GM19372 (cell line): Measurements from ENCODE around the gene TNS2.
A peak's percentile ranks its signal among the peaks of the same experiment; 100 is the strongest.

ENCODE experiments used
- ATAC-seq: cut with Tn5 transposase; IDR thresholded peaks from one replicate; pipeline ENCODE4 v1.9.1; 2021; ENCODE audit warnings: mild to moderate bottlenecking, low read depth, moderate library complexity; ENCODE audit not compliant: unreplicated experiment

Gene TNS2

GRCh38 chr12:53039851-53040250 lies 10.0 kb upstream of the TNS2 start:
- ATAC-seq, result no peak

- no peak for ATAC-seq
Observed at GRCh38 chr12:53042607-53043454, 7.0 kb upstream of the TNS2 start.

DNA sequence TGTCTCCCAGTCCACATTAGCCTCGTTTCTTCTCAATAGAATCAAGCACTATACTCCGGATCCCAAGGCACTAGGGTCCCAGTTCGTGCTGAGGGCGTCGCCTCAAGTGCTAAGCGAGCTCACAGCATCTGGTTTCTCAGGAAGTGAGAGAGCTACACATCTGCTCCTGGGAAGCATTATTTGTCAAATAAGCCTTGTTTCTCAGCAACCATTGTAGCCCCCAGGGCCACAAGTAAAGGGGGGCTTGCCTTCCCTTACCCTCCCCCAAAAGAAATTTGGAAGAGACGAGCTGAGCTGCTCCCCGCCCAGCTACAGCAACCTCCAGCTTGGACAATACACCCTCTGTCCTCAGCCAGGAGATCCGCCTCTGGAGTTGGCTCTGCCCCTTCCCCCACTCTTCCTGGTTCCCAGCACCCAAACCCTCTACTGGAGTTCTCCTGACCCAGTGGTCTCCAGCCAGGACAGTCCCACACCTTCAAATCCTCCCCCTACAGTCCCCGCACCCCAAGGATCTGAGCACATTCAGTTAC lies 5.7 kb upstream of the TNS2 start:
- ATAC-seq, result no peak

GRCh38 chr12:53044896-53045695 lies 4.8 kb upstream of the TNS2 start:
- no peak for ATAC-seq

- no peak for ATAC-seq
Observed at GRCh38 chr12:53045696-53046045, 4.2 kb upstream of the TNS2 start.

DNA sequence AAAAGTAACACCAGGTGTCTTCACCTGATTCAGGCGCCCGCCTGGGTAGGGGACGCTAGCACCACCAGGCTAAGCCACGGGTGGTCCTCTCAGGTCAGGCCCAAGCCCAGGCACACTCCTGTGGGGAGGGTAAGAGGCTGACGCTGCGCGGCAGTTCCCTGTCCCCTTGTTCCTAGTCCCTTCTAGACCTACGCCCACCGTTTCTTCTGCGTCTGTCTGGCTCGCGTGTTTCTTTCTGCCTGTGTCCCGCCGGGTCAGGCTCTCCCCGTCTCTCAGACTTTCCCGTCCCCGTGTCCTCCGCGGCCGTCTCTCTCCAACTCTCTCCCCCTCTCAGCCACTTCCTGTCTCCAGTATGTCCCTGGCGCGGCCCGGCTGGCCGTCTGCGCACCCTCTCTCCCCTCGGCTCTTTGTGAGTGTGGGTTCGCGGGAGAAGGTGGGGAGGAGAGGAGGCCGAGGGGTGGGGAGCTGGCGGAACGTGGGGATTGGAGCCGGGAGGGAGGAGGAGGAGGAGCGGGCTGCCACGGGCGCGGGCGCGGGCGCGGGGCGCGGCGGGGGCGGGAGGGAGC lies 3.1 kb upstream of the TNS2 start:
- peak; percentile 30 for ATAC-seq

DNA sequence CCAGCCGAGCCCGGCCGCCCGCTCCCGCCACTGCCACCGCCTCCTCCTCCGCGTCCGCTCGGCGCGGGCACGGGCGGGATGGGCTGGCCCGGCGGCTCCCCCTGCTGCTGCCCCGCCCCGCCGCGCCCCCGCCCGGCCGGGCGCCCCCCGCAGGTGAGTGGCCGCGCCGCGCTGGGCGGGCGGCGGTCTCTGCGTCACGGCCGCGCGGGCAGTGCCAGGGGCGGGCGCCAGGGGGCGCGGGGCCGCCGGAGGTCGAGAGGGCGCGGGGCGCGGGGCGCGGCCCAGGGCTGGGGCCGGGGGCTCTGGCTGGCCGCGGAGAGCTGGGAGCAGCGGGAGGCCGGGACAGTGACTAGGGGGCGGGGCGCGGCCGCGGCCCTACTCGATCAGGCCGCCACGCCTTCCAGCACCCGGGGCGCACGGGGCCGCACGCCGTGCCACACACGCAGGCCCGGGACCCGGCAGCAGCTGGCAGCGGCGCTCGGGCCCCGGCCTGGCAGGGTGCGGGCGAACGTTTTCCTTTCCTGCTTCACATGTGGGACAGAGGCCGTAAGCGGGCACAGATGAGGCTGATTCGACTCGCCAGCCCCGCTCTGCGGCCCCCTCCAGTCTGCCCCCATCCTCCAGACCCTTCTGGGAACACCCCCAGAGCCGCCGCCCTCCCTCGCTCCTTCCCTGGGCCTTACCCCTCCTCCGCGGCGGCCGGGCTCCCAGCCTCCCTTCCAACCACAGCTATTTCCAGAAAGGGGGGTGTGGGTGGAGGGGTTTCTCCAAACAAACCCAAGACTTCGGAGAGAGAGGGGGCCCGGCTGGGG lies 2.4 kb upstream of the TNS2 start:
- peak; percentile 65 for ATAC-seq

- ATAC-seq, result no peak
Observed at GRCh38 chr12:53048033-53048779, 1.7 kb upstream of the TNS2 start.

DNA sequence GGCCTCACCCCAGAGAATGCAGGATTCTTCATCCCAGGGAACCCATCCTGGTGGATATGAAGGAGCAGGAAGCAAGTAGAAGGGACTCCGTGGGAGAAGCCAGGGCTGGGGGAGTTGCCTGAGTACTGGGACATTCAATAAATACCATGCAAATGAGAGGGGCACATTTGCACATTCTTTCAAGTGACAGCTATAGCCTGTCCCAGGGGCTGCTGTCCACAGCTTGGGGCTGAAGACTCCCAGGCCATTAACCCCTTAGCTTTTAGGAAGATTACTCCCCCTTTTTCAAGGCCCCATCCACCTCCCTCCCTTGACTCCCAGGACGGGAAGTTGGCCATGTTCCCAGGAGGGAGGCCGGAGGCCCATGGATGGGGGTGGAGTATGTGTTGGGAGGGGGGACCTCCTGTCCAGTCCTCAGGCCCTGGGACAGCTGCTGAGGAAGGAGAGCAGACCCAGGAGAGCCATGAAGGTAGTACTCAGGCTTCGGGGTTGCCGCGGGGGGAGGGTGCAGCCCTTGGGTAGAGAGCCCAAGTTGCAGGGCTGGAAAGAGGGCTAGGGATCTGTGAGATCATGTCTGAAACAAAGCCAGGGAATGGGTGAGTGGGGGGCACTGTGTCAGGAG lies 974 bp upstream of the TNS2 start:
- ATAC-seq, result no peak

GRCh38 chr12:53050426-53051057 lies 677 bp downstream of the TNS2 start:
- no peak for ATAC-seq

GRCh38 chr12:53051058-53051880 lies 1.4 kb downstream of the TNS2 start:
- no peak for ATAC-seq

DNA sequence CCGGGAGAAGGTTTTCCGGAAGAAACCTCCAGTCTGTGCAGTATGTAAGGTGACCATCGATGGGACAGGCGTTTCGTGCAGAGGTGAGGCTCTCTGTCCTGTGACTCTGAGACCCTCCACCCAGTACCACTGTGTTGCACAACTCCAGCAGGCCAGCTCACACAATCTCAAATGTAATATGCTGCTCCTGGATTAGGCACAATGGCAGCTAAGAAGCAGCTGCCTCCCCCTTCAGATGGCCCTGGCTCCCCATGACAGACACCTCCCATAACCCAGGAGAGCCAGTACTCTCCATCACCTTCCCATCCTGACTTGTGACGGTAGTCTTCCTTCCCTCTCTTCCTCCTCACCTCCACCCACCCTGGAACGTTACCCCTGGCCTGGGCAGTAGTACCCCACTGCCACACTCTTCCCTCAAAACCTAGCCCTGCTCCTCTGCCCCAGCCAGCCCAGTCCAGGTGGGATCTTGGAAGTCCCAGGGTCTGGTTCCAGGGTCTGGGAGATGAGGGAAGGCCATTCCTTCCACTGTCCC lies 2.1 kb downstream of the TNS2 start:
- no peak for ATAC-seq

DNA sequence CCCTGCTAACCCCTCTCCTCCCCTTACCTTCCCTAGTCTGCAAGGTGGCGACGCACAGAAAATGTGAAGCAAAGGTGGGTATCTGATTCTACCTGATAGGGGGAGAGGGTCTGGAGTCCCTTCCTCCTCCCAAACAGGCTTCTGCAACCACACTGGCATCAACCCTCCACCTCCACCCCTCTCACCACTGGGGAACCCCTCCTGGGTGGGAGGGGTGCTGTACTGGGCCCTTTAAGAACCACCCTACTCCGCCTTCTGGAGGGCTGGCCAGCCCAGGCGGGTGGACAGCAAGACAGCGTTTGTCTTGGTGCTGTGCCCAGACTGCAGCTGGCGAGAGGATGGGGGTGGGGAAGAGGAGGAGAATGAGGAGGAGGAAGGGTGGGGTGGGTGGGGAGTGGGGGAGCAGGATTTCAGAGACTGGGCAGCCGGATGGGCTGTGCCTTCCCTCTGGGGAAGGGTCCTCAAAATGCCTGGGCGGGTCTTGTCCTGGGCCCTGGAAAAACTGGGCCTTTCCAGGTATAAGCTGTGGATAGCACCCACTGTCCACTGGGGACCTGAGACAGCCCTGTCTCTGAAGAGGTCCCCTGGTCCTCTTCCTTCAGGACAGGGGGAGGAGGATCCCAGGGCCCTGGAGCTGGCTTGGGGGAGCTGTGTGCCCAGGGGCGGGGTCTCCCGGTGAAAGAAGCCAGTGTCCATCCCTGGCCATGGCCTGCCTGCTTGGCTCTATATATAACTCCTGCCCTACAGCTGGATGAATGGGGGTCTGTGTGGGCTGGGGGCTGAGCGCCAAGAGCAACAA lies 2.8 kb downstream of the TNS2 start:
- no peak for ATAC-seq

DNA sequence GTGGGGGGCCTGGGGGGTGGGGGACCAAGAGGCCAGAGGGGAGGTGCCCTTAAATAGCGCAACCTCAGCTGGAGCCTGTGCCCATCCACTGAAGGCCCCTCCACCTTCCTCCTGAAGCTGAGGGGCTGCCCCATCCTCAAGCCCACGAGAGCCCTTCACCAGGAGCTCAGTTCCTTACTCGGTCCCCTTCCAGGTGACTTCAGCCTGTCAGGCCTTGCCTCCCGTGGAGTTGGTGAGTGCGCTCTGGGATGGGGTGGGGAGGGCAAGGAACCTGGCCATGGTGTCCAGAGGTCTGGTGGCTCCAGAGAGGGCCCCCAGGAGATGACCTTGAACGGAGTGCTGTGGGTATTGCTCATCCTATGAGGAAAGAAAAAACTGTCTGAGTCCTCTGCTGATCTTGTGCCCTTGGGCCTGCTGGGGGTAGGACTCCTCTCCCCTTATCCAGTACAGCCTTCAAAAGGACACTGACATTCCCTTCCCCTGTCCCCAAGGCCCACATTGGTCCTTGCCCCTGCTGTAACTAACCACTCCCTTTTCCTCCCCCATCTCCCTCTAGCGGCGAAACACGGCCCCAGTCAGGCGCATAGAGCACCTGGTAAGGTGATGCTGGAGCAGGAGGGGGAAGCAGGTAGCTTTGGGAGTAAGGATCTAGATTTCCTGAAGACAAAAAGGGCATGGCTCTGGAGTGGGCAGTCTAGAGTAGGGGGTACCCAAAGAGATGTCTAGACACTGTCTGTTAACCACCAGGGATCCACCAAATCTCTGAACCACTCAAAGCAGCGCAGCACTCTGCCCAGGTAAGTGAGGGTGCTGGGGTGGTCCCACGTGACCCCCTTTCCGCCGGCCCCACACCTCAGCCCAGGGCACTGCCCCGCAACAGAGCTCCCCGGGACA lies 3.6 kb downstream of the TNS2 start:
- no peak for ATAC-seq

- peak; percentile 92 for ATAC-seq
Observed at GRCh38 chr12:53054112-53054878, 4.4 kb downstream of the TNS2 start.
